Osteocyte (in vitro differentiated cells): ENCODE data around the gene NHEJ1. TPM values are rescaled to one million over a fixed set of nuclear protein-coding genes. Genes with fewer than 3 reads are reported as not detected.
A peak's percentile ranks its signal among the peaks of the same experiment; 100 is the strongest.

Experiments
- DNase-seq: peaks from one replicate; pipeline ENCODE4 v3.0.0; 2021; ENCODE audit warnings: mixed read lengths; ENCODE audit not compliant: unreplicated experiment; ENCODE audit errors: extremely low spot score
- H3K27ac Mint-ChIP-seq: one replicate; pipeline ENCODE4 v1.8.0; 2021; ENCODE audit warnings: mild to moderate bottlenecking, mixed read lengths; ENCODE audit not compliant: unreplicated experiment
- H3K27me3 Mint-ChIP-seq: one replicate; pipeline ENCODE4 v1.8.0; 2021; ENCODE audit warnings: mixed read lengths; ENCODE audit not compliant: unreplicated experiment
- H3K36me3 Mint-ChIP-seq: one replicate; pipeline ENCODE4 v1.8.0; 2021; ENCODE audit warnings: mixed read lengths; ENCODE audit not compliant: unreplicated experiment
- H3K4me1 Mint-ChIP-seq: one replicate; pipeline ENCODE4 v1.8.0; 2021; ENCODE audit warnings: mixed read lengths; ENCODE audit not compliant: unreplicated experiment
- H3K4me3 Mint-ChIP-seq: one replicate; pipeline ENCODE4 v1.8.0; 2021; ENCODE audit warnings: mild to moderate bottlenecking, moderate library complexity, mixed read lengths; ENCODE audit not compliant: unreplicated experiment
- H3K9me3 Mint-ChIP-seq: one replicate; pipeline ENCODE4 v1.8.0; 2021; ENCODE audit warnings: mixed read lengths; ENCODE audit not compliant: unreplicated experiment
- long read RNA-seq: library from polyadenylated mRNA; unstranded; transcript quantifications from one replicate; pipeline ENCODE4 v2.0.0, GENCODE V29; 2021
- total RNA-seq: library from RNA; stranded (reverse); gene quantifications from 2 replicates; pipeline ENCODE4 v1.2.1, GENCODE V29; 2021
- TF ChIP-seq, protein P1 (sequence below): fragments of 200-600 bp; sonication (generic); IDR thresholded peaks from 2 replicates; pipeline ENCODE4 v1.5.0; 2021; ENCODE audit warnings: antibody characterized with exemption, mild to moderate bottlenecking, moderate library complexity

The NHEJ1 gene, protein sequence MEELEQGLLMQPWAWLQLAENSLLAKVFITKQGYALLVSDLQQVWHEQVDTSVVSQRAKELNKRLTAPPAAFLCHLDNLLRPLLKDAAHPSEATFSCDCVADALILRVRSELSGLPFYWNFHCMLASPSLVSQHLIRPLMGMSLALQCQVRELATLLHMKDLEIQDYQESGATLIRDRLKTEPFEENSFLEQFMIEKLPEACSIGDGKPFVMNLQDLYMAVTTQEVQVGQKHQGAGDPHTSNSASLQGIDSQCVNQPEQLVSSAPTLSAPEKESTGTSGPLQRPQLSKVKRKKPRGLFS
- 18.0 and 19.3 TPM in 2 replicates for total RNA-seq
- long read RNA-seq, transcript NHEJ1-201 (8 exons, 2,094 nt), result major isoform, 131 of 151 reads
- long read RNA-seq, partial matches to known transcripts, result 9 of 151 reads
- long read RNA-seq, other reads (novel, unspliced or antisense), result 11 of 151 reads

DNA sequence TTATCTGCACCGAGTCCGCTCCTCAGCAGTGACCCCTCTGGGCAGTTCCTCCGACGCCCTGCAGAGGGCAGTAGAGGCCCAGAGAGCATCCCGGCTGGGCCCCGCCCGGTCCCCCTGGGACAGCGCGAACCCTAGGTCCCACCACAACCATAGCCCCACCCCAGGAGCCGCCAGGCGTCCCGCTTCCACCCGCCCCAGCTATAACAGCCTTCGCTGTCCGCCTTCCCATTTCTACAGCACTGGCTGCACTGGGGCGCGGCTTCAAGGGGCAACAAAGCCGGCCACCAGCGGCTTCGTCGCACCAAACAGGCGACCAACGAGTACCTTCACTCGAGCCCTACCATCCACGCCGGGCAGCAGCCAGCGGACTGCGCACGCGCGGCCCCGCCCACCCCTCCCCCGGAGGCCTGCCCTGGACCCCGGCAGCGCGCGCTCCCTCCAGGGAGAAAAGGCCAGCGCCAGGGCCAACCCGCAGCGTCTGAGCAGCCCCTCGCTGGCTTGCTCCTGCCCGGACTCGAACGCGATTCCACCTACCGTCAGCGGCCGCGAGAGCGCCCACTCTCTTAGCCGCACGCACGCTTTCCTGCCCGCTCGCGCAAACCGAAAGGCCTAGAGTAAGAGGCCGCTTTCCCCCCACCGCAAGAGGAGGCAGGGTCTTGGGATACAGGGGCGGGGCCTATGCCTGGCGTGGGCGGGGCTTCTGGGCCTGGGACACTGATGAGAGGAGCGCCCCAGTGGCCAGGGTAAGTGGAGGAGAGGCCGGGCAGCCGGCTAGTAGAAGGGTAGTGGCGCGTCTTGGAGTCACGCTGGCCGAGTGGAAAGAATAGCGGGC lies at the start of gene NHEJ1:
NHEJ1 (minus strand) TSS at position 630 of the 832 bp plus-strand sequence. CDS start 2,453 bp downstream, outside the sequence.
- H3K27ac Mint-ChIP-seq, result peak within 1 kb of the TSS; percentile 97
- H3K9me3 Mint-ChIP-seq, result no peaks in the 10 kb centered on the region
- DNase-seq, result peak; percentile 98
- TF ChIP-seq, protein P1, sequence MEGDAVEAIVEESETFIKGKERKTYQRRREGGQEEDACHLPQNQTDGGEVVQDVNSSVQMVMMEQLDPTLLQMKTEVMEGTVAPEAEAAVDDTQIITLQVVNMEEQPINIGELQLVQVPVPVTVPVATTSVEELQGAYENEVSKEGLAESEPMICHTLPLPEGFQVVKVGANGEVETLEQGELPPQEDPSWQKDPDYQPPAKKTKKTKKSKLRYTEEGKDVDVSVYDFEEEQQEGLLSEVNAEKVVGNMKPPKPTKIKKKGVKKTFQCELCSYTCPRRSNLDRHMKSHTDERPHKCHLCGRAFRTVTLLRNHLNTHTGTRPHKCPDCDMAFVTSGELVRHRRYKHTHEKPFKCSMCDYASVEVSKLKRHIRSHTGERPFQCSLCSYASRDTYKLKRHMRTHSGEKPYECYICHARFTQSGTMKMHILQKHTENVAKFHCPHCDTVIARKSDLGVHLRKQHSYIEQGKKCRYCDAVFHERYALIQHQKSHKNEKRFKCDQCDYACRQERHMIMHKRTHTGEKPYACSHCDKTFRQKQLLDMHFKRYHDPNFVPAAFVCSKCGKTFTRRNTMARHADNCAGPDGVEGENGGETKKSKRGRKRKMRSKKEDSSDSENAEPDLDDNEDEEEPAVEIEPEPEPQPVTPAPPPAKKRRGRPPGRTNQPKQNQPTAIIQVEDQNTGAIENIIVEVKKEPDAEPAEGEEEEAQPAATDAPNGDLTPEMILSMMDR, result peak; percentile 99
- peaks cover 11% of the 10 kb centered on the region for H3K36me3 Mint-ChIP-seq
- H3K27me3 Mint-ChIP-seq, result no peaks in the 10 kb centered on the region
- peaks cover 14% of the 10 kb centered on the region for H3K4me1 Mint-ChIP-seq
- H3K4me3 Mint-ChIP-seq, result peak within 1 kb of the TSS; percentile 90

DNA sequence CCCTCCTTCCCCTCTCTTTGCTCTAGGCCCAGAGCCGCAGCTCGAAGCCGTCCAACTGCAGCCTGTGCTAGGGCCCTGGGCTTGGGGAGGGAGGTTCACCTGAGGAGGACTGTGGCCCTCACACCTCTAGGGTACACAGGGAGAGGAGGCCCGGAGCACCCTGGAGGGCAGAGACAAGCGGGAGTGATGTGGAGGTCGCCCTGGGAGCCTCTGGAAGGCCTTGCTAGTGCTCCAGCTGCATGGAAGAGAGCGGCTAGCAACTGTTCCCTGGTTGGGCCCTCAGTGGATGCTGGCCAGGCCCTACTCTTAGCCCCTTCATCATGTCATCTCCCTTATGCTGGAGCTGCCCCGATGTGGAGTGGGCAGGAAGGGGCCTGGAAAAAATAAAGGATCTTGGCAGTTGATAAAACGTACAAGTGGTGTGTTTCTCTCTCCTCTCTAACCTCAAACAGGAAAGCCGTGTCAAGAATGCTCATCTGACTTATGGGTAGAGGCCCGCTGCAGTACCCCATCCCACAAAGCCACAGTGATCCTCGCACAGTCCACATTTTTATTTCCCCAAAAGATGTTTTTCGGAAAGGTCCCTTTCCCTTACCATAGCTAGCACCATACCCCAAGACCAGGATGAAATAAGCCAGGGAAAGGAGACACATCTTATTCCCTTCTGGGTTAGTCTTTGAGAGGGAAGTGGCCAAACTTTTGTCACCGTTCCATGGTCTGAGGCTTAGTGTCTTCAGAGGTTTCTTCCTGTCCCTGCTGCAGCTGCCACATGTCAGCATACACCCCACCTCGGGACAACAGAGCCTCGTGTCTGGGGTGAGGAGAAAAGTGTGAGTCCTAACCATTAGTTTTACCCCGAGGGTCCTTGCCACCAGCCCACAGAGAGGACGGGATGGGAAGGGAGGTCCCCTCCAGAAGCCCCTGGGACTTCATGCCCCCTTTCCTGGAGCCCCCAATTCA lies 48.9 kb upstream of the NHEJ1 start:
- H3K36me3 Mint-ChIP-seq, result peaks cover 17% of the 10 kb centered on the region
- H3K27me3 Mint-ChIP-seq, result no peaks in the 10 kb centered on the region
- peaks cover 25% of the 10 kb centered on the region for H3K4me1 Mint-ChIP-seq
- no peak overlapping the region for H3K4me3 Mint-ChIP-seq
- TF ChIP-seq, protein P1, result no peak
- H3K9me3 Mint-ChIP-seq, result no peaks in the 10 kb centered on the region
- no peak for DNase-seq
- H3K27ac Mint-ChIP-seq, result no peak overlapping the region

DNA sequence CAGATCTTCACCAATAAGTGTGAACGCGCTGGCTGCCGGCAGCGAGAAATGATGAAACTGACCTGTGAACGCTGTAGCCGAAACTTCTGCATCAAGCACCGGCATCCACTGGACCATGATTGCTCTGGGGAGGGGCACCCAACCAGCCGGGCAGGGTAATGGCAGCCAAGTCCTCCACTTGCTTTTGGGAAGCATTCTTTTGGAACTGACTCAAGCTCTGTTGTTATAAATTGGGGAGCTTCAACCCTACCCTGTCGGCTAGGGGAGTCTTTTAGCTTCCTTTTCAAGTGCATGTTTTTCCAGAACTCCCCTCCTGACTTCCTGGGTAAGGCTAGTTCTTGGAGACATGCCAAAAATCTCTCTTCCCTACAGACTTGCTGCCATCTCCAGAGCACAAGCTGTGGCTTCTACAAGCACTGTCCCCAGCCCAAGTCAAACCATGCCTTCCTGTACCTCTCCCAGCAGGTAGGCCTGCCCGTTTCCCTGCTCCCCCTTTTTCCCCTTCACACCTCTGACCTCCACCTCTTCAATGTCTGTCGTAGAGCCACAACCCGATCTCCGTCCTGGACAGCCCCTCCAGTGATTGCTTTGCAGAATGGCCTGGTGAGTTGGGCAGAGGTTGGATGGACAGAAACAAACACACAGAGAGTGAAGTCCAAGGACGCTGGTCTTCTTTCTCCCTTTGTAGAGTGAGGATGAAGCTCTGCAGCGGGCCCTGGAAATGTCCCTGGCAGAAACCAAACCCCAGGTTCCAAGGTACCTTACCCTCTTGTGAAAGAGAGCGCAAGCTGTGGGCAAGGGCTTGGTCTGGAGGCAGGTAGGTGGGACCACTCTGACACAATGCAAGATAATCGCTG lies 47.5 kb upstream of the NHEJ1 start:
- TF ChIP-seq, protein P1, result no peak
- Mint-ChIP-seq H3K27me3 (no peaks in the 10 kb centered on the region), H3K9me3 (no peaks in the 10 kb centered on the region), H3K36me3 (peaks cover 7% of the 10 kb centered on the region), H3K4me3 (peak overlapping the region; percentile 89), H3K27ac (peak overlapping the region; percentile 57), H3K4me1 (peaks cover 25% of the 10 kb centered on the region)
- no peak for DNase-seq

DNA sequence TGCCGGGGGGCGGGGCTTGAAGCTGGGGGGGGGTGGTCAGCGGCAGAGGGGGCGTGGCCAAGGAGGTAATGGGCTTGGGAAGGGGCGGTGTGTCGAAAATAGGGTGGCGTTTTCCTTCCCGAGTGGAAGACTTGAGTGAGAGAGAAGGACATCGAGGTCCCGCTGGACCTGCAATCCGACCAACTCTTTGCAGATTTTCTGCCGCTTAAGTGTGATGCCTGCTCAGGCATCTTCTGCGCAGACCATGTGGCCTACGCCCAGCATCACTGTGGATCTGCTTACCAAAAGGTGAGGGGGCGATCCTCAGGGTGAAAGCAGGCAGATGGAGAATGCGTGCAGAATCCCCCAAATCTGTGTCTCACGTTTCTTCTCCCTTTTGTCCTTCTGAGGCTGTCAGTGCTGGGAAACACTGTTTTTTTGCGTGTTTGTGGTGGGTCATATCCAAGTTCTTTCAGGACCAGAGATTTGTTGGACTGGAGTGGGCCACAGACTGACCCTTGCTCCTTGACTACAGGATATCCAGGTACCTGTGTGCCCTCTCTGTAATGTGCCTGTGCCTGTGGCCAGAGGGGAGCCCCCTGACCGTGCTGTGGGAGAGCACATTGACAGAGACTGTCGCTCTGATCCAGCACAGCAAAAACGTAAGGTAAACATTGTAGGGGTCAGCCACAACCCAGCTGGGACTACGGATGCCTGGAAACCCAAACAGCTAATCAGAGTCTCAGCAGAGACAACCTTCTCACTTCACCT lies 46.7 kb upstream of the NHEJ1 start:
- Mint-ChIP-seq H3K4me1 (peaks cover 25% of the 10 kb centered on the region), H3K27ac (peak overlapping the region; percentile 57), H3K27me3 (no peaks in the 10 kb centered on the region), H3K9me3 (no peaks in the 10 kb centered on the region), H3K36me3 (peaks cover 7% of the 10 kb centered on the region), H3K4me3 (peak overlapping the region; percentile 89)
- no peak for DNase-seq
- TF ChIP-seq, protein P1, result no peak
